IPS DF 6.9 (cell line): ENCODE data around the gene COL5A2.

ENCODE experiments used
- DNase-seq: peaks from one replicate; pipeline ENCODE4 v3.0.0-alpha.2; 2013; ENCODE audit warnings: low read depth, low spot score
- H3K27ac ChIP-seq: one replicate; pipeline ENCODE4 v1.5.1; 2013; ENCODE audit warnings: low read length, control low read depth
- H3K27me3 ChIP-seq: 2 replicates; pipeline ENCODE4 v1.6.1; 2013; ENCODE audit warnings: mild to moderate bottlenecking, low read length; ENCODE audit not compliant: control insufficient read depth, insufficient read depth
- H3K36me3 ChIP-seq: 2 replicates; pipeline ENCODE4 v1.6.1; 2013; ENCODE audit warnings: low read length; ENCODE audit not compliant: control insufficient read depth, insufficient read depth
- H3K4me1 ChIP-seq: 2 replicates; pipeline ENCODE4 v1.6.1; 2013; ENCODE audit warnings: low read length; ENCODE audit not compliant: control insufficient read depth, insufficient read depth
- H3K4me3 ChIP-seq: 2 replicates; pipeline ENCODE4 v1.5.1; 2013; ENCODE audit warnings: mild to moderate bottlenecking, low read length
- H3K9me3 ChIP-seq: 2 replicates; pipeline ENCODE4 v1.6.1; 2013; ENCODE audit warnings: low read length, inconsistent platforms; ENCODE audit not compliant: control insufficient read depth, insufficient read depth
- WGBS: extraction: QIAGEN DNeasy Blood & Tissue Kit; methylation state at CpG from one replicate; pipeline ENCODE4 v1.1.7; 2013; ENCODE audit warnings: mixed read lengths, missing lambda C conversion rate; ENCODE audit not compliant: insufficient read length, insufficient coverage; 5-methylcytosine and 5-hydroxymethylcytosine counted together

The COL5A2 gene

GRCh38 chr2:189008555-189009262 is 170.9 kb downstream of the COL5A2 start:
- Histone ChIP-seq H3K27ac (no peak overlapping the region), H3K4me1 (no peaks in the 10 kb centered on the region), H3K9me3 (no peaks in the 10 kb centered on the region), H3K4me3 (no peak overlapping the region), H3K27me3 (no peaks in the 10 kb centered on the region), H3K36me3 (no peaks in the 10 kb centered on the region)
- no CpG with 5 or more reads among the region's 9 CpGs for WGBS
- no peak for DNase-seq

GRCh38 chr2:189002079-189002478 is 177.5 kb downstream of the COL5A2 start:
- Histone ChIP-seq H3K27ac (no peak overlapping the region), H3K27me3 (no peaks in the 10 kb centered on the region), H3K9me3 (no peaks in the 10 kb centered on the region), H3K36me3 (no peaks in the 10 kb centered on the region), H3K4me1 (no peaks in the 10 kb centered on the region), H3K4me3 (no peak overlapping the region)
- no peak for DNase-seq
- no CpG with 5 or more reads among the region's 1 CpG for WGBS

GRCh38 chr2:189000221-189000620 is 179.3 kb downstream of the COL5A2 start:
- Histone ChIP-seq H3K4me3 (no peak overlapping the region), H3K36me3 (no peaks in the 10 kb centered on the region), H3K27me3 (no peaks in the 10 kb centered on the region), H3K27ac (no peak overlapping the region), H3K9me3 (no peaks in the 10 kb centered on the region), H3K4me1 (no peaks in the 10 kb centered on the region)
- DNase-seq: no peak

GRCh38 chr2:188997263-188997662 is 182.3 kb downstream of the COL5A2 start:
- DNase-seq: no peak
- no peak overlapping the region for H3K27ac ChIP-seq
- H3K27me3 ChIP-seq: no peaks in the 10 kb centered on the region
- H3K36me3 ChIP-seq: no peaks in the 10 kb centered on the region
- H3K9me3 ChIP-seq: no peaks in the 10 kb centered on the region
- H3K4me1 ChIP-seq: no peaks in the 10 kb centered on the region
- no peak overlapping the region for H3K4me3 ChIP-seq

- Histone ChIP-seq H3K36me3 (no peaks in the 10 kb centered on the region), H3K27me3 (no peaks in the 10 kb centered on the region), H3K27ac (no peak overlapping the region), H3K4me3 (no peak overlapping the region), H3K9me3 (no peaks in the 10 kb centered on the region), H3K4me1 (no peaks in the 10 kb centered on the region)
- WGBS: no CpG with 5 or more reads among the region's 1 CpG
- DNase-seq: no peak
Measured at GRCh38 chr2:188993247-188993646, 186.3 kb downstream of the COL5A2 start.

- no peaks in the 10 kb centered on the region for H3K4me1 ChIP-seq
- no peak overlapping the region for H3K27ac ChIP-seq
- WGBS: no CpG with 5 or more reads among the region's 4 CpGs
- no peaks in the 10 kb centered on the region for H3K9me3 ChIP-seq
- no peak overlapping the region for H3K4me3 ChIP-seq
- H3K36me3 ChIP-seq: no peaks in the 10 kb centered on the region
- no peaks in the 10 kb centered on the region for H3K27me3 ChIP-seq
- DNase-seq: no peak
Measured at GRCh38 chr2:188986839-188987238, 192.7 kb downstream of the COL5A2 start.

GRCh38 chr2:188984680-188985079 is 194.9 kb downstream of the COL5A2 start:
- Histone ChIP-seq H3K36me3 (no peaks in the 10 kb centered on the region), H3K27me3 (no peaks in the 10 kb centered on the region), H3K27ac (no peak overlapping the region), H3K9me3 (no peaks in the 10 kb centered on the region), H3K4me1 (no peaks in the 10 kb centered on the region), H3K4me3 (no peak overlapping the region)
- DNase-seq: no peak
- WGBS: no CpG with 5 or more reads among the region's 5 CpGs

- Histone ChIP-seq H3K4me3 (no peak overlapping the region), H3K4me1 (no peaks in the 10 kb centered on the region), H3K9me3 (no peaks in the 10 kb centered on the region), H3K36me3 (no peaks in the 10 kb centered on the region), H3K27ac (no peak overlapping the region), H3K27me3 (no peaks in the 10 kb centered on the region)
- no peak for DNase-seq
Measured at GRCh38 chr2:188984065-188984491, 195.5 kb downstream of the COL5A2 start.

GRCh38 chr2:188983427-188984064 is 196.0 kb downstream of the COL5A2 start:
- no peaks in the 10 kb centered on the region for H3K27me3 ChIP-seq
- no peak for DNase-seq
- H3K27ac ChIP-seq: no peak overlapping the region
- WGBS: no CpG with 5 or more reads among the region's 4 CpGs
- no peak overlapping the region for H3K4me3 ChIP-seq
- no peaks in the 10 kb centered on the region for H3K36me3 ChIP-seq
- H3K4me1 ChIP-seq: no peaks in the 10 kb centered on the region
- no peaks in the 10 kb centered on the region for H3K9me3 ChIP-seq
